ENCODE data around the gene ITPRID1.

The ITPRID1 gene

GRCh38 chr7:31602041-31602625 lies 88.2 kb downstream of the ITPRID1 start:
- no peaks in the 10 kb centered on the region for H3K9me3 ChIP-seq (ENCODE audit: control insufficient read depth, insufficient read depth, low read depth, low read length)

GRCh38 chr7:31603046-31603445 lies 89.2 kb downstream of the ITPRID1 start:
- H3K4me3 ChIP-seq (ENCODE audit: low read depth, low read length) = no peak overlapping the region
- TF ChIP-seq ZNF48 (tag by site-specific recombination; IDR thresholded peaks at IDR 0.05) (no peak), ELK4 (IDR thresholded peaks at IDR 0.05; ENCODE audit: borderline replicate concordance, low read depth, low read length) (no peak), ZNF16 (tag by site-specific recombination; IDR thresholded peaks at IDR 0.05; ENCODE audit: low read depth) (no peak)
- H3K36me3 ChIP-seq (ENCODE audit: control insufficient read depth in 2 of 2, insufficient read depth in 1 of 2, low read length in 2 of 2) = no peaks in the 10 kb centered on the region
- no peaks in the 10 kb centered on the region for H3K4me1 ChIP-seq (ENCODE audit: control insufficient read depth, insufficient read depth, low read length)
- no peak overlapping the region for H3K27ac ChIP-seq (ENCODE audit: extremely low read depth, low read depth, low read length)
- ChIA-PET CTCF (no interaction called here), POLR2A (interaction anchor here (0.7 kb wide), 1 partner anchor 24 kb away, joined by 4 read pairs; no protein-coding TSS in a partner anchor)
- H3K9me3 ChIP-seq (ENCODE audit: control insufficient read depth, insufficient read depth, low read depth, low read length) = no peaks in the 10 kb centered on the region

More at GRCh38 chr7:31602041-31602625, 88.2 kb downstream of the ITPRID1 start:
- Histone ChIP-seq H3K36me3 (ENCODE audit: control insufficient read depth in 2 of 2, insufficient read depth in 1 of 2, low read length in 2 of 2) (no peaks in the 10 kb centered on the region), H3K27ac (ENCODE audit: extremely low read depth, low read depth, low read length) (no peak overlapping the region), H3K4me1 (ENCODE audit: control insufficient read depth, insufficient read depth, low read length) (no peaks in the 10 kb centered on the region), H3K4me3 (ENCODE audit: low read depth, low read length) (no peak overlapping the region)
- TF ChIP-seq ZNF324 (tag by site-specific recombination; IDR thresholded peaks at IDR 0.05) = no peak
- no peak for TF ChIP-seq SP3 (tag by site-specific recombination; IDR thresholded peaks at IDR 0.05)
- no peak for TF ChIP-seq ZBTB44 (tag by site-specific recombination; IDR thresholded peaks at IDR 0.05)
- TF ChIP-seq TCF7L2 (IDR thresholded peaks at IDR 0.05; ENCODE audit: borderline replicate concordance, low read depth, low read length) = no peak
- TF ChIP-seq, protein P1, sequence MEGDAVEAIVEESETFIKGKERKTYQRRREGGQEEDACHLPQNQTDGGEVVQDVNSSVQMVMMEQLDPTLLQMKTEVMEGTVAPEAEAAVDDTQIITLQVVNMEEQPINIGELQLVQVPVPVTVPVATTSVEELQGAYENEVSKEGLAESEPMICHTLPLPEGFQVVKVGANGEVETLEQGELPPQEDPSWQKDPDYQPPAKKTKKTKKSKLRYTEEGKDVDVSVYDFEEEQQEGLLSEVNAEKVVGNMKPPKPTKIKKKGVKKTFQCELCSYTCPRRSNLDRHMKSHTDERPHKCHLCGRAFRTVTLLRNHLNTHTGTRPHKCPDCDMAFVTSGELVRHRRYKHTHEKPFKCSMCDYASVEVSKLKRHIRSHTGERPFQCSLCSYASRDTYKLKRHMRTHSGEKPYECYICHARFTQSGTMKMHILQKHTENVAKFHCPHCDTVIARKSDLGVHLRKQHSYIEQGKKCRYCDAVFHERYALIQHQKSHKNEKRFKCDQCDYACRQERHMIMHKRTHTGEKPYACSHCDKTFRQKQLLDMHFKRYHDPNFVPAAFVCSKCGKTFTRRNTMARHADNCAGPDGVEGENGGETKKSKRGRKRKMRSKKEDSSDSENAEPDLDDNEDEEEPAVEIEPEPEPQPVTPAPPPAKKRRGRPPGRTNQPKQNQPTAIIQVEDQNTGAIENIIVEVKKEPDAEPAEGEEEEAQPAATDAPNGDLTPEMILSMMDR (tag by site-specific recombination; IDR thresholded peaks at IDR 0.05) = no peak
- TF ChIP-seq ZNF596 (tag by site-specific recombination; IDR thresholded peaks at IDR 0.05) = no peak
- no peak for TF ChIP-seq ZNF670 (tag by site-specific recombination; IDR thresholded peaks at IDR 0.05; ENCODE audit: low read depth)
- TF ChIP-seq YY2 (tag by site-specific recombination; IDR thresholded peaks at IDR 0.05) = no peak
- no peak for TF ChIP-seq ZNF19 (tag by site-specific recombination; IDR thresholded peaks at IDR 0.05; ENCODE audit: low read depth)
- no peak for TF ChIP-seq SP7 (tag by site-specific recombination; IDR thresholded peaks at IDR 0.05)
- no peak for TF ChIP-seq ZNF2 (tag by site-specific recombination; IDR thresholded peaks at IDR 0.05)
- TF ChIP-seq ZNF202 (tag by site-specific recombination; IDR thresholded peaks at IDR 0.05; ENCODE audit: borderline replicate concordance) = no peak
- TF ChIP-seq ZNF792 (tag by site-specific recombination; IDR thresholded peaks at IDR 0.05) = no peak
- no peak for TF ChIP-seq ZNF366 (tag by site-specific recombination; conservative IDR thresholded peaks at IDR 0.05)
- TF ChIP-seq ZNF658 (tag by site-specific recombination; IDR thresholded peaks at IDR 0.05) = no peak
- TF ChIP-seq ZBTB17 (tag by site-specific recombination; IDR thresholded peaks at IDR 0.05) = no peak
- no peak for TF ChIP-seq ZFP41 (tag by site-specific recombination; IDR thresholded peaks at IDR 0.05; ENCODE audit: borderline replicate concordance)
- TF ChIP-seq, protein P2, sequence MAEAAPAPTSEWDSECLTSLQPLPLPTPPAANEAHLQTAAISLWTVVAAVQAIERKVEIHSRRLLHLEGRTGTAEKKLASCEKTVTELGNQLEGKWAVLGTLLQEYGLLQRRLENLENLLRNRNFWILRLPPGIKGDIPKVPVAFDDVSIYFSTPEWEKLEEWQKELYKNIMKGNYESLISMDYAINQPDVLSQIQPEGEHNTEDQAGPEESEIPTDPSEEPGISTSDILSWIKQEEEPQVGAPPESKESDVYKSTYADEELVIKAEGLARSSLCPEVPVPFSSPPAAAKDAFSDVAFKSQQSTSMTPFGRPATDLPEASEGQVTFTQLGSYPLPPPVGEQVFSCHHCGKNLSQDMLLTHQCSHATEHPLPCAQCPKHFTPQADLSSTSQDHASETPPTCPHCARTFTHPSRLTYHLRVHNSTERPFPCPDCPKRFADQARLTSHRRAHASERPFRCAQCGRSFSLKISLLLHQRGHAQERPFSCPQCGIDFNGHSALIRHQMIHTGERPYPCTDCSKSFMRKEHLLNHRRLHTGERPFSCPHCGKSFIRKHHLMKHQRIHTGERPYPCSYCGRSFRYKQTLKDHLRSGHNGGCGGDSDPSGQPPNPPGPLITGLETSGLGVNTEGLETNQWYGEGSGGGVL (tag by site-specific recombination; IDR thresholded peaks at IDR 0.05) = no peak
- no peak for TF ChIP-seq PRDM6 (tag by site-specific recombination; IDR thresholded peaks at IDR 0.05)
- TF ChIP-seq GLIS2 (tag by site-specific recombination; IDR thresholded peaks at IDR 0.05) = no peak
- POLR2A ChIA-PET = interaction anchor here (0.5 kb wide), 1 partner anchor 89 kb away, joined by 3 read pairs; no protein-coding TSS in a partner anchor
- CTCF ChIA-PET = interaction anchor here (0.7 kb wide), 1 partner anchor 1937 kb away, joined by 5 read pairs; no protein-coding TSS in a partner anchor

Data from HEK293 (cell line).